Ecto neural progenitor cell (in vitro differentiated cells): ENCODE results near the gene ZBTB21.

Experiments used
- DNase-seq: peaks from one replicate; pipeline ENCODE4 v3.0.0-alpha.2; 2018; ENCODE audit warnings: low spot score

ZBTB21 gene

DNA sequence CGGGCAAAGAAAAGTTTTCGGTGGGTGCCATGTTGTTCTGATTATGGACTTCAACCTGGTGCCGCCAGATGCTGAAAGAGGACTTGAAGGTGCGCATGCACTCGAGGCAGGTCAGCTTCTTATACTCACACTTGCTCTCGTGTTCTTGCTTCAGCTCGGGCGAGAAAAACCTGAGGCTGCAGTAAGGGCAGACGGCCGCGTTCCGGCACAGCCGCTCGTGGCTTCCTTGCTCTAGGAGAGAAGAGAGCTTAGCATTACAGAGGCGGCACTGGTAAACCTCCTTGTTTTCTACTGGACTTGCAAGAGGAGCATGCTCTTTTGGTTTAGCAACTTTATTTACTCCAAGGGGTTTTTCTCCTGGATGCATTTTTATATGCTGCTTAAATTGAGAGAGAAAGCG lies 18.5 kb downstream of the ZBTB21 start:
- DNase-seq, result no peak

DNA sequence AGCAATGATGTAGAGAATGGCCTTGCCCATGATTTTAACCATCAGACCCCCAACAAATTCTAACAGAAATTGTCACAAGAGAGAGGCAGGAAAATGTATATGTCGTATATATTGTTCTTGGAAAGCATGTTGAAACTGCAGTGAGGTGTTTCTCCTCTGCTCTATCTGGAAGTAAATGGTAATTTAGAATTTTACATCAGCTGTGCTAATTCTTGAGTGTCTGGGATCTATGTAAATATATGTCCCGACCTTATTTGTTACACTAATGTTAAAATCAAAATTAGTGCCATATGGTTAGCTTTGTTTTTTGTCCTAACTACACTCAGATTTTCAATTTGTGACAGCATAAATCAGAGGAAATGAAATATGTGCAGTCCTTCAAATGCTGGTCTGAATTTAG lies 20.5 kb downstream of the ZBTB21 start:
- no peak for DNase-seq

DNA sequence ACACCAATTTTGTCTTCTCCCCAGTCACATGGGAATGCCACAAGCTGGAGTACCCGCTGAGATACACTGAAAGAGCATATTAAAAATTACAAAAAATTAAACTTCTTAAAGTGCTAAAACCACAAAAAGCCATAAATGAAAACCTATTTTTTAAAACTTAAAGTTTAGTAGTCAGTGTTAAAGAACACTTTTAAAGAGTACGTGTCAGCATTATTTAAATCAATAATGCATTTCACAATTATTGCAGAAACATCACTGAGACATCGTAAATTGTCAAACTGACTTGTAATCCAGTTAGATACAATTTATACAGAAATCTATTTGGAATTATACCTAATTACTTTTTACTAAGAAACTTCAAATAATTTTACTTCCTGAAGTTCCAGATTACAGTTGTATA lies 22.9 kb downstream of the ZBTB21 start:
- no peak for DNase-seq

DNA sequence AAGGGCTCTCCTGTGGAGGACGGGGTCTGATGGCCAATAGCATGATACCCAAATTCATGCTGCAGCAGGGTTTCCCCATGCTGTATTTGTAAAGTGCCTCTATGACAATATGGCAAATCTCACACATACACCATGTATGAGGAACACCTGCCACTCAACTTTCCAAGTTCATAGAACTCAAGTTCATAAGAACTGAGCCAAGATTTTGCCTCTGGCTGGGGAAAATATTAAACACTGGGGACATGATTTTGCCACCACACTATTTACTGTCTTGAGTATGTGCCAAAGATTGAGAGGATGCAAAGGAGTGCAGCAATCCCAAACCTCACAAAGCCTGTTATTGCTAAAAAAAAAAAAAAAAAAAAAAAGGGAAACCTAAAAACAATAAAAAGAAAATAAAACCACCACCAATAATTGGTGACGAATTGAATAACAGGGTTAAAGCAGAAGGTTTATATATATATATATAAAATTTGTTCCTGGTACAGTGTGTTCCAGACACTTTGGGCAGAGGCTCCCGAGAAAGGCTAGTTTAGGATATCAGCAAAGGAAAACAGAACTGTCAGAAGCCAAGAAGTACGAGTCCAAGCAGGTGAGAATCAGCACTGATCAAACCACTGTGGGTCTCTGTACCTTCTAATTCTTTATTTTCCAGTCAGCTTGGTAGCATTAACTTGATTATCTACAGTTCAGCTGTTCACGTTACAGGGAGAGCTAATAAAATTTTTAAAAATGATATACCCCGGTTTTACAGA lies 24.3 kb downstream of the ZBTB21 start:
- no peak for DNase-seq

DNA sequence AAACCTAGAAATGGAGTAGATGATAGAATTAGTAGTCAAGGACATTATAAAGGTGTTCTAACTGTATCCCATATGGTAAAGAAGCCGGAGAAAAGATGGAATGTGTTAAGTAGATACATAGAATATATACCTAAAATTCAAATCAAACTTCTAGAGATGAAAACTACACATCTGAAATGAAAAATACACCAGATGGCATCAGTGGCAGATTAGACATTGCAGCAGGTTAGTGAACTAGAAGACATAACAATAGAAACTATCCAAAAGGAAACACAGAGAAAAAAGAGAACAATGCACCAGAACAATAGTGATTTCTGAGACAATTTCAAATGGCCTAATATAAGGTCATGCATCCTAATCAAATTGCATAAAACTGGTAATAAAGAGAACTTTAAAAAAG lies 26.9 kb downstream of the ZBTB21 start:
- no peak for DNase-seq

DNA sequence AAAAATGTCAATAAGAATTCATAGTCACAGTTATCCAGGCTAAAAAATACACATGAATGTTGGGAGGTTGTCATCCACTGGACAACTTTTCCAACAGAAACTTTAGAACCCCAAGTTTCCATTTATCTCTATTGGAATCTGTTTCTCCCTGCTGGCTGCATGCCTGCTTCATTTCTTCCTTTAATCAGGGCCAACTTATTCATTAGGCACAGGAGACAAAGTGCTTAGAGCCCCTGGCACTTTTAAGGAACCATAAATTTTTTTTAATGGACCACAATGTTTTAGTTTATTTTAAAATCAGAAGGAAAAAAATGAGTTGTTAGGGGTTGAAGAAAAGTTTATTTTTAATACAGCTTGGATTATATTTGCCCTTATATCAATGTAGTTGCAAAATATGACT lies 29.6 kb downstream of the ZBTB21 start:
- DNase-seq, result no peak

DNA sequence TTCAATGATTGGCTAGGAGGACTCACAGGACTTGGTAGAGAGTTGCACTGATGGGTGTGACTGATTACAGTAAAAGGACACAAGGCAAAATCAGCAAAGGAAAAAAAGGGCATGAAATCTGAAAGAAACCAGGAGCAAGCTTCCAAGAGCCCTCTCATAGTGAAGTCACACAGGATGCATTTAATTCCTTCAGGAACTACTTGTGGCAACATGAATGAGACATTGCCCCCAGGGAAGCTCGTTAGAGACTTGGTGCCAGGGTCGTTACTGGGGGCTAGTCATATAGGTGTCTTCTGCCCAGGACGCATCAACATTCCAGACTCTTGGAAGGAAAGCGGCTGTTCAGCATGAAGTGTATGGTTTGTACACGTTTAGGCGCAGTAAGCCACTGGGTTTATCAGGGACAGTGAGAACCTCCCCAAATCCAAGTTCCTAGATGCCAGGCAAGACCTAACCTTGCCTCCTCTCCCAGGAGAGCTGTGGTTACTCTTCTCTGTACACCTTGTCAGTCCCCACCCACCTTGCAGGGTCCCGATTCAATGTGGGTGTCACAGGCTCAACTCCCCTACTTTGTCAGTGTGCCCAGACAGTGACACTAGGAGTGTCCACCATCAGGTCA lies 30.3 kb downstream of the ZBTB21 start:
- DNase-seq, result no peak

DNA sequence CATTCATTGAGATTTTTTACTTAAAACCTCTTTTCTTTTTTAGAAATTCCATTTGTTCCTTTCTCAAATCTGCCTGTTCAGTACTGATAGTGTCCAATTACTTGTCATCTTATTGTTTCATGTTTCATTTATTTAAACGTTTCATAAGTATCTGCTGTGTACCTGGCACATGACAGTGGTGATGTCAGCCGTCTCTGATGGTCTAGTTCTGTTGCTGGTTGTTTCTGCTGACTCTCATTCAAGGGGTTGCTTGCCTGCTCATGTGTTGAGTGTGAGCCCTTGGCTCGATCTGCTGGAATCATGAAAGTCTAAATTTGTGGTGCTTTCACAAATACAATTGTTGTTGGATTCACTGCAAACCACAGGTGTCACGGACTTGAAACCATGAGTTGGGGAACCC lies 30.8 kb downstream of the ZBTB21 start:
- no peak for DNase-seq

DNA sequence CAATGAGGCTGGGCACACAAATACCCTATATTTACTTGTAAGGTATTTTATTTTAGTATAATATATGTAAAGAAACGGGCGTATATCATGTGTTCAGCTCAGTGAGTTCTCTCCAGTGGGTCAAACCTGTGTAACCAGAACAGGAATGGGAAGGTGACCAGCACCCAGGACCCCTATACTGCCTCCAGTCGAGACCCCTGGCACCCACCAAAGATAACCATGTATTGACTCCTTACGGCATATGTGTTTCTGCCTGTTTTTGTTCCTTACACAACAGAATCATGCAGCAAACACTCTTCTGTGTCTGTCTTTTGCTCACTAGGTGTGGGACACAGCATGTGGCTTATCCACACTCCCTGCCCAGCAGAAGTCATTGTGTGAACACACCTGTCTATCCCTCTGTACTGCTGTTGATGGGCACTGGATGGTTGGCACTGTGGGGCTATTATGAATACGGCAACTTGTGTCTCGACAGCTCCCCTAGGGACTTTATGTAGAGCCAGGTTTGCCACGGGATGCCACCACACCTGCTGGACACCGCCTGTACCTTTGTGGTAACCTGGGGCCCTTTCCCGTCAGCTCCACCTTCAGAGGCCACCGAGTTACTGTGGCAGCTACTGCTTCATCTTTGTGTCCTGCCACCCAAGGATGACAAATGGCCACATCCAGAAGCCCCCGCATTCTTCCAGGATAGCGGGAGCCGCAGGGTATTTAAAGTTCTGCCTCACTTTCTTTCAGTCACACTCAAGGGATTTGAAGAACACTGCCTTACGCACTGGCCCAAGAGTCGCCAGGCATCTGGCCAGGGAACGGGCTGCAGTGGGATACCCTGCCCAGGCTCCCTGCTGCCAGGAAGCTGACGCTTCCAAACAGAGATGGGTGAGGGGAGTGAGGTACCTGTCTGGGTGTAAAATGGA lies 32.9 kb downstream of the ZBTB21 start:
- no peak for DNase-seq

DNA sequence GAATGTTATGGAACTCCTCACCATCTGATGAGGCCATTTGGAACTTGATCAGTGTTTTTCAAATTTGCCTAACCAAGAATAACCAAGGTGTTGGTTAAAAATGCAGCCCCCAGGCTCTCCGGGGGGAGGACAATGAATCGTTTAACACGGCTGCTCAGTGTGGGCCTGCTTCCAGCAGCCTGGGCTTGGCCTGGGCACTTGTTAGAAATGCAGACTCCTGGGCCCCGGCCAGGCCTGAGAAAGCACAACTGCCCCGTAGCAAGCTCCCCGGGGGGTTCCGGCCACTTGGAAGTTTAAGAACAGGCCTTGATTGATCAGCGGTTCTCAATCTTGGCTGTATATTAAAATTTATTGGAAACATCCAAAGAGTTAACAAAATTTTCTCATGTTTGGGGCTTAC lies 33.5 kb downstream of the ZBTB21 start:
- DNase-seq, result no peak

DNA sequence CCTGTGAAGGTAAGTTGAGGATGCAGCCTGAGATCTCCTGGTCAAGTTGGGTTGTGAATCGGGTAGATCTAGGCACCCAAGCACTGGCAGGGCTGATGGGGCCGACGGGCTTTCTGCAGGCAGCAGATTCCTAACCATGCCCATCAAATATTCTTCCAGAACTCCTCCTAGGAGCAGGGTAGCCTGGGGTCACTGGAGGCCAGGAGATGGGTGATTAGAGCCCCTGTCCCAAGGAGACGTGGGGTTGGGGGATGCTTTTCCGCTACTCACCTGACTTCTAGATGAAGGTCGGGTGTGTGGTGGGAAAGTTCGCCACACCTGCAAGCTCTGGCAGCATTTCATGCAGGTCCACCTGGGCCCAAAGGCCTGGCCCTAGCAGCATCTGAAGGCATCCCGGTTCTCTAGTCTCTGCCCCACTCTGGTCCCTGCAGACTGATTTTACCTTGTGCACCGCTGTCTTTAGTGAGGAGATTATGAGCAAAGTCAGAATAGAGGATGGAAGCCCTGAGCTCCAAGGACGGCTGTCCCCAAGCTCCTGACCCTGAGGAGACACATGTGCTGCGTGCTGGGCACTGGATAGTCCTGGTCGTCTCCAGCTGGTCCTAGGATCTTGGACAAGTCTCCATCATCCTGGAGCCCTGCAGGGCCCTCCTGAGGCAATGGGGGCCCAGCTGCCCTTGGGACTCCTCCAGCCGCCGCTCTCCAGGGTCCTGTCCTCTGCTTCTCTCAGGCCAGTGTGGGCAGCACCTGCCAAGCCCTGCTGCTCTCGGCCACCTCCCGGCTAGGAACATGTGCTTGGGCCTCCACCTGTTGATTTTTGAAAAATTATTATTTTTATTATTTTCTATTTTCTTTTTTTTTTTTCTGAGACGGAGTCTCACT lies 34.5 kb downstream of the ZBTB21 start:
- DNase-seq, result peak; percentile 52

DNA sequence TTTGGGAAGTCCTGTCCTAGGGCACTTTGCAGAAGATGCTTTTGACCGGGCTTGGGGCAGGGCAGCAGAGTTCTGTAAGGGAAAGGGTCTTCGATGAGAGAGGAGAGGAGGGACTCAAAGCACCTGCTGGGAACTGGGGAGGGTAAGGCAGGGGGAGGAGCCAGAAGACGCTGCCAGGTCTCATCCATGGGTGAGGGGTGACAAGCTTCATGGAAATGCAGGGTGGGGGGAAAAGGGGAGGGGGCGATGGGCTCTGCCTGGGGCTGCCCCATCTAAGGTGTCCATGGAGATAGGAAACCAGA lies 35.5 kb downstream of the ZBTB21 start:
- DNase-seq, result no peak

DNA sequence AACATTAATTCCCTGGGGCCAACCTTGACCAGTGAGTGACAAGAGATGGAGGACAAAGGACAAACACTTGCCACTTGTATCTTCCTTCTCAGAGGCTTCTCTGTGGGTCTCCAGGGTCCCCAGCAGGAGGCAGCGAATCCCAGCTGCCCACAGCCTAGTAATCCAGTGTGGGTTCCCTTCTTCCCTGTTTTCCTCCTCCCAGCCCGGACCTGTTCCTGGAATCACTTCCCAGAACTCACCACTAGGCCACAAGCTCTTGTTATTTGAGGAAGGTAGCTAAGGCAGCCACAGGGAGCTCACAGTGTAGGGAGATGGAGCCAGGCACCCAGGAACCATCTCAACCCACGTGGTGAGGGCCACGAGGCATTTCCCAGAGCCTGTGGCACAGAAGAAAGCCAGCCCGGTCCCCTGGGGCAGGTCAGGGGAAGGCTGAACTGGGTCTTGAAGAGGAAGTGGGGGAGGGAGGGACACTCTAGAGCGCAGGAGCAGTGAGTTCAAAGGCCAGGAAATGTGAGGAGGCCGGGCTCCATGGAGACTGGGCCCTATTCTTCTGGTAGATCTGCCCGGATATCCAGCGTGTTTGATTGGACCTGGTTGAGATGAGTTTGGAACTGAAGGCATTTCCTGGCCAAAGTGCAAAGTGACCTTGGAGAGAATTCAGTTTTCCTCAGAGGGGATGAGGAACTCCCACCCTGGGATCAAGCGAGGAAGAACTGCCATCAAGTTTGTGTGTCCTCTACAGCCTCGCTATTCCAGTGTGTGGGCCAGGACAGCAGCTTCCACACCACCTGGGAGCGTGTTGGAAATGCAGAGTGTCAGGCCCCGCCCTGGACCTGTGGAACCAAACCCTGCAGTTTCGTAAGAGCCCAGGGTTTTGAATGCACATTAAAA lies 36.1 kb downstream of the ZBTB21 start:
- no peak for DNase-seq

DNA sequence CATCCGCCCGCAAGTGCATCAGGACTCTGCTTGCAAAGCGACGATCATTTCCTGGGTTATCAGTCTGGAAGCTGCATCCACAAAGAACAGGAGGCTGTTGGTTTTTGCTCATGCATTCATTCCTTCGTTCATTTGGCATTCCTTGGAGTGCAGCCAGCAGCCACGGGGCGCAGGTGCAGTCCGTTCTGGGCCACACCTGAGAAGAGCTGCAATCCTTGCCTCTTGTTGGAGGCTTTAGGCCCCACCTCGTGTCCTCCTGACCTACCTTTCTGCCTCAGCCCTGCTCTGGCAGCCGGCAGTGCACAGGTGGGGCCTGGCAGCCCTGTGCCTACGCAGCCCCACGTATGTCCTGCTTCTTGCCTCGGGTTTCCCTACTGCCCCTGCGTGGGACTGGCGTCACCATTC lies 36.7 kb downstream of the ZBTB21 start:
- no peak for DNase-seq

DNA sequence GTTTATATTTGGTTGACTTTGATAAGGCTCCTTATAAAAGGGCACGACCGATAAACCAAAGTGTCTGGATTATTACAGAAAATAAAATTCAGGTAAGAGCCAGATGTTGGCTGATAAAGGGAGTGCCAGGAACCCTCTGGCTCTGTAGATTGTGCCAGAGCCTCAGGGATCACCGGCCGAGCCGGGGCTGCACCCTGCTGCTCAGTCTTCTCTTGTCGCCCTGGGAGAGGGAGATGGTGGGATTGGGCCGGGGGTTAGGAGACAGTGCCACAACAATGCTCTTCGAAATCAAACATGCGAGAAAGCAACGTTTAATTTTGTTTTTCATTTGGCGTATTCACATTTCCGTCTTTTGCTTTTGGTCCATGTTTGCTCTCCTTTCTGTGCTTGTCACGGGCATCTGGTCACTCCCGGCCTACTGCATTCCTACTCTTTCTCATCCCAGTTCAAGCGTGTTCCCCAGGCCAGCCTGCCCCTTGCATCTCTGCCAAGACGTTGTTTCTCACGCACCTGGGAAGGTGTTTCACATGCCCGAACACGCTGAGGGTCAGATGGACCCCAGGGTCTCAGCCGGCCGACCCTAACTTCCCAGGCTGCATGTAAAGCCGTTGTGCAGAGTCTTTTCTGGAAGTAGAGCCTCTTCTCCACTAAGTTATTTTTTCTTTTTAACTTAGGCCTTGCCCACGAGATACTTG lies 37.5 kb downstream of the ZBTB21 start:
- DNase-seq, result no peak

DNA sequence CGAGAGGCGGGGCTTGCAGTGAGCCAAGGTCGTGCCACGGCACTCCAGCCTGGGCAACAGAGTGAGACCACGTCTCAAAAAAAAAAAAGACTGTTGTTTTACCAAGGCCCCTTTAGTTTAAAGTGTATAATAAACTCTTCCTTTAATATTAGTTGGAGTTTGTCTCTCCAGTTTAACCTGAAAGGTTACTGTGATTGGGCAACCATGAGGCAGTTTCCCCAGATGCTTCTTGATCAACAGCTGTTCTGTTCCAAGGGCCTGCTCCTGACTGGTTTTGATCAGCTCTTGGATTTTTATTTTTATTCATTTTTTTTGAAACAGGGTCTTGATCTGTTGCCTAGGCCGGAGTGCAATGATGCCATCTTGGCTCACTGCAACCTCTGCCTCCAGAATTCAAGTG lies 38.3 kb downstream of the ZBTB21 start:
- no peak for DNase-seq

DNA sequence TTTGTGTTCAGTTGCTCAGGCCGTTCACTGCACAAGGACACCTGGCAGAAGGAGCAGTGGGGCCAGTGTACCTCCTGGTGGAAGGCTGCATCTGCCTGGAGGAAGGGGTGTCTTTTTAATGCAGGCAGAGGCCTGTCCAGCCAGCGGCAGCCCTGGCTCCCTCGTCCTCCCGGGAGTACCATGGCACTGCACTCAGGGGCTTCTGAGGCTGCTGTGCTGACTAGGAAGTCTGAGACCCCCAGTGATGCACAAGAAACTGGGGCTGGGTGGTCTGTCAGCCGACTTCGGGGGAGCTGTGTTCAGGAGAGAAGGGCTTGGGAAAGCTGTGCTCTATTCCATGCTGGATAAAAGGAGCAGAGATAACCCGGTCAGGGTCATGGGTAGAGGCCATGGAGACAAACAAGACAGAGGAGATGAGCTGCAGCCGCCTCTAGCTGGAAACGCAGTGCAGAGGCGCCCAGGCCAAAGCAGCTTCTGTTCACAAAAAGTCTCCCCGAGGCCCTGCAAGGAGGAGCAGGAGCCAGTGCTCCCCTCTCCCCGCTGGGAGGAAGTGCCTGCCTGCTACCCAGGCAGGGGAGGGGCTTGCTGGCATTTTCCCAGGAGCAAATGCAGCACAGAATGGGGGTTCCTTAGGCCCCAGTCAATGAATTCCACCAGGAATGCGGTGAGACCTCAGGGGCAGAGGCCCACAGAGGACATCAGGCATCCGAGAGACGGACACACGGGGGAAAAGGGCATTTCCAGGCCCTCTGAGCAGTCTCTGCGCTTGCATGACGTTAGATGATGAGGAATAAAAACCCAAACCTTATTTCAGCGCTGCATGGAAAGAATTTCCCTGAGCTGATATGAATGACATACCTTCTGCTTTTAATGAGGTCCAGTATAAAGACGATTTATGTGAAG lies 39.2 kb downstream of the ZBTB21 start:
- DNase-seq, result no peak

DNA sequence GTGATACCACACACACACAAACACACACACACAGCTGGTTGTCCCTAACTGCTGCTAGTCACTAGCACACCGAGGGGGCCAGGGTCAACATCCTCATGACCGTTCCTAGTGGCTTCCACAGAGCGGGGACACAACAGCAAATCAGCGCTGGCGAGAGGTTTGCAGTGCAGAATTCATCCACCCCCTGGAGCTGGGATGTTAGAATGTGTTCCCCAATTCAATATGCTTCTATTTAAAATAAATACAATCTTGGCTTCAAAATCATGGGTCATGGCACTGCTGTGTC lies 40.1 kb downstream of the ZBTB21 start:
- DNase-seq, result no peak

DNA sequence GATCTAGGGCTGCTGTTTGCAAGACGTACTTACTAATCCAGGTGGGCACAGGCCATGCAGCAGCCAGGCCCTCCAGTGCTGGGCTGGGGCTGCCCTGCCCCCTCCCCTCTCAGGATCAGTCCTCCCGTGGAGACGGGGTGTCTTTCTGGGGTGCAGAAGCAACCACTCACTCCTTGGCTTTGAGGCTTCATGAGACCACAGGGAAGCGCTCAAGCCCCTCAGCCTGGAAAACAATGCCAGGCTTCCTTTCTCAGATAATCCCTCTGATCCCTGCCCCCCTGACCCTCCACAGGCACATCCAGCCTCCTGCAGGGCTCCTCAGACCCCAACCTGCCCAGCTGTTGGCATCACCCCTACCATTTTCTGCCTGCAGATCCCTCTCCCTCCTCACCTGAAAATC lies 42.5 kb downstream of the ZBTB21 start:
- peak; percentile 53 for DNase-seq
